Nephron (organoid): ENCODE results near the gene DDIT3.
A peak's percentile ranks its signal among the peaks of the same experiment; 100 is the strongest.

Experiments
- H3K27ac Mint-ChIP-seq, 3 experiments: 2 replicates each; pipeline ENCODE4 v1.8.0; 2020; ENCODE audit warnings: mixed read lengths in 3 of 3, mild to moderate bottlenecking in 2 of 3, moderate library complexity in 1 of 3
- H3K27me3 Mint-ChIP-seq: 2 replicates; pipeline ENCODE4 v1.8.0; 2021; ENCODE audit warnings: low read depth, mild to moderate bottlenecking, moderate library complexity, mixed read lengths
- H3K36me3 Mint-ChIP-seq: 2 replicates; pipeline ENCODE4 v1.8.0; 2020; ENCODE audit warnings: low read depth, mixed read lengths
- H3K4me1 Mint-ChIP-seq: 2 replicates; pipeline ENCODE4 v1.8.0; 2020; ENCODE audit warnings: mixed read lengths
- H3K4me3 Mint-ChIP-seq, 3 experiments: 2 replicates each; pipeline ENCODE4 v1.8.0; 2020; ENCODE audit warnings: mild to moderate bottlenecking in 3 of 3, mixed read lengths in 3 of 3, moderate library complexity in 2 of 3
- H3K9me3 Mint-ChIP-seq: 2 replicates; pipeline ENCODE4 v1.8.0; 2020; ENCODE audit warnings: mixed read lengths
- TF ChIP-seq, protein P1 (sequence below), 3 experiments: fragments of 200-600 bp; sonication (generic); IDR thresholded peaks; one replicate each; pipeline ENCODE4 v1.5.0; 2021; ENCODE audit warnings: antibody characterized with exemption in 3 of 3; ENCODE audit not compliant: unreplicated experiment in 3 of 3

DDIT3 gene

GRCh38 chr12:57491393-57492280, 28.7 kb downstream of the DDIT3 start:
- Mint-ChIP-seq H3K4me1 (peaks cover 19% of the 10 kb centered on the region), H3K9me3 (no peaks in the 10 kb centered on the region), H3K36me3 (peaks cover 60% of the 10 kb centered on the region), H3K27me3 (peaks cover 4% of the 10 kb centered on the region), H3K27ac (peak overlapping the region in 1 of 3 experiments; percentile 41), H3K4me3 (peak overlapping the region; percentile 57 to 78 (median 71))
- TF ChIP-seq, protein P1, sequence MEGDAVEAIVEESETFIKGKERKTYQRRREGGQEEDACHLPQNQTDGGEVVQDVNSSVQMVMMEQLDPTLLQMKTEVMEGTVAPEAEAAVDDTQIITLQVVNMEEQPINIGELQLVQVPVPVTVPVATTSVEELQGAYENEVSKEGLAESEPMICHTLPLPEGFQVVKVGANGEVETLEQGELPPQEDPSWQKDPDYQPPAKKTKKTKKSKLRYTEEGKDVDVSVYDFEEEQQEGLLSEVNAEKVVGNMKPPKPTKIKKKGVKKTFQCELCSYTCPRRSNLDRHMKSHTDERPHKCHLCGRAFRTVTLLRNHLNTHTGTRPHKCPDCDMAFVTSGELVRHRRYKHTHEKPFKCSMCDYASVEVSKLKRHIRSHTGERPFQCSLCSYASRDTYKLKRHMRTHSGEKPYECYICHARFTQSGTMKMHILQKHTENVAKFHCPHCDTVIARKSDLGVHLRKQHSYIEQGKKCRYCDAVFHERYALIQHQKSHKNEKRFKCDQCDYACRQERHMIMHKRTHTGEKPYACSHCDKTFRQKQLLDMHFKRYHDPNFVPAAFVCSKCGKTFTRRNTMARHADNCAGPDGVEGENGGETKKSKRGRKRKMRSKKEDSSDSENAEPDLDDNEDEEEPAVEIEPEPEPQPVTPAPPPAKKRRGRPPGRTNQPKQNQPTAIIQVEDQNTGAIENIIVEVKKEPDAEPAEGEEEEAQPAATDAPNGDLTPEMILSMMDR (IDR thresholded peaks at IDR 0.05; ENCODE audit: unreplicated experiment in 3 of 3) = no peak

DNA sequence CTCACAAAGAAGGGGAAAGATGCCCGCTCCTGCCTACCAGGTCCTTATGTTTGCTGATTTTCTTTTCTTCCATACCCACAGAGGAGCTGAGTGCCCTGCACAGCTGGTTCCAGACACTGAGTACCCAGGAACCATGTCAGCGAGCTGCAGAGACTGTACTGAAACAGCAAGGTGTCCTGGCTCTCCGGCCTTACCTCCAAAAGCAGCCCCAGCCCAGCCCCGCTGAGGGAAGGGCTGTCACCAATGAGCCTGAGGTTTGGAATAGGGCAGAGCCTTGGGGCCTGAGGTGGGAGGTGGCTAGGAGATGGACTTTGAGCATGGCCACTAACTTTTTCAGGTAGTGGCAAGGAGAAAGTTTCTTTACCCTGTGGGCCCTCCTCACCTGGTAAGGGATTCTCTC, 30.2 kb downstream of the DDIT3 start:
- Mint-ChIP-seq H3K4me3 (peak overlapping the region in 2 of 3 experiments; percentile 56 to 99), H3K4me1 (peaks cover 19% of the 10 kb centered on the region), H3K36me3 (peaks cover 46% of the 10 kb centered on the region), H3K27me3 (no peaks in the 10 kb centered on the region), H3K27ac (no peak overlapping the region), H3K9me3 (no peaks in the 10 kb centered on the region)
- TF ChIP-seq, protein P1 (IDR thresholded peaks at IDR 0.05; ENCODE audit: unreplicated experiment in 3 of 3) = no peak

DNA sequence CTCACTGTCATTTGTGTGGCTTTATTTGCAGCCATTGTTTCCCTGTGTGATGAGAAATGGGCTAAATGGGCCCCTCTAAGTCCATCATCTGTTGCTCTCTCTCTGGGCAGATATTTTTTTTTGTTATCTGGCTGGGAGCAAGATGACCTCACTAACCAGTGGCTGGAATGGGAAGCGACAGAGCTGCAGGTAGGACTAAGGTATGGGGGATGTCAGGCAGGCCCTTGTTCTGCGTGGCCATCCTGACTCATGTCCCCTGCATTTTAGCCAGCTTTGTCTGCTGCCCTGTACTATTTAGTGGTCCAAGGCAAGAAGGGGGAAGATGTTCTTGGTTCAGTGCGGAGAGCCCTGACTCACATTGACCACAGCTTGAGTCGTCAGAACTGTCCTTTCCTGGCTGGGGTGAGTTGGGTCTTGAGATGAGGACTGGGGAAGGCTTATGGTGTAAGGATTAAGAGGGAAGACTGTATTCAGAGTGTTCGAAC, 31.1 kb downstream of the DDIT3 start:
- Mint-ChIP-seq H3K27ac (peak overlapping the region in 2 of 3 experiments; percentile 86 to 93), H3K4me3 (peak overlapping the region; percentile 92 to 99 (median 98)), H3K9me3 (no peaks in the 10 kb centered on the region), H3K27me3 (no peaks in the 10 kb centered on the region), H3K4me1 (peaks cover 19% of the 10 kb centered on the region), H3K36me3 (peaks cover 42% of the 10 kb centered on the region)
- TF ChIP-seq, protein P1 (IDR thresholded peaks at IDR 0.05; ENCODE audit: unreplicated experiment in 3 of 3) = no peak

- Mint-ChIP-seq H3K4me3 (peak overlapping the region; percentile 92 to 99 (median 98)), H3K27ac (peak overlapping the region; percentile 30 to 93 (median 86)), H3K4me1 (peaks cover 19% of the 10 kb centered on the region), H3K9me3 (no peaks in the 10 kb centered on the region), H3K27me3 (no peaks in the 10 kb centered on the region), H3K36me3 (peaks cover 42% of the 10 kb centered on the region)
- TF ChIP-seq, protein P1 (IDR thresholded peaks at IDR 0.05; ENCODE audit: unreplicated experiment in 3 of 3) = no peak
Observed at GRCh38 chr12:57488402-57489156, 31.7 kb downstream of the DDIT3 start.

DNA sequence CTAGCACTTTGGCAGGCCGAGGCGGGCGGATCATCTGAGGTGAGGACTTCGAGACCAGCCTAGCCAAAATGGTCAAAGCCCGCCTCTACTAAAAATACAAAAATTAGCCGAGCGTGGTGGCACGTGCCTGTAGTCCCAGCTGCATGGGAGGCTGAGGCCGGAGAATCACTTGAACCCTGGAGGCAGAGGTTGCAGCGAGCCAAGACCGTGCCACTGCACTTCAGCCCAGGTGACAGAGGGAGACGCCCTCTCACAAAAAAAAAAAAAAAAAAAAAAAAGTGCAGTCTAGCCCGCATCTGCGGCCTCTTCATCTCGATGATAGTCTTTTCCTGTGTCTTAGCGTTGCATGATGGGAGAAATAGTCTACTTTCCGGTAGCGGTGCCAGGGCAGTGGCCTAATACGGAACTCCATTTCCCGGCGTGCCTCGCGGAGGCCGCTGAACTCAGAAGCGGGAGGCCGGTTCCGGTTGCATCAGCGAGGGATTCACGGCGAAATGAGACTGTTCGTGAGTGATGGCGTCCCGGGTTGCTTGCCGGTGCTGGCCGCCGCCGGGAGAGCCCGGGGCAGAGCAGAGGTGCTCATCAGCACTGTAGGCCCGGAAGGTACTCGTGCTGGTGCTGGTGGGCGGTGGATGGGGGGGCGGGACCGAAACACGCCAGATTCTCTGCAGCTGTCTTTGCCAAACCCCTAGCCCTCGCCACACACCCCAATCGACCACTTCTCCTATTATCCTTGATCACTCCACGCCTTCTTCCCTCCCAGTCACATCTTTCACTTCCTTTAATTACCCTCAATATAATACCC, 32.5 kb downstream of the DDIT3 start, which contains the start of gene MARS1:
TSS of gene MARS1 (plus strand) at position 472 of the 805 bp plus-strand sequence. CDS start at position 495, 23 bp downstream.
- TF ChIP-seq, protein P1 (IDR thresholded peaks at IDR 0.05; ENCODE audit: unreplicated experiment in 3 of 3) = no peak
- H3K27me3 Mint-ChIP-seq = no peaks in the 10 kb centered on the region
- peaks cover 39% of the 10 kb centered on the region for H3K36me3 Mint-ChIP-seq
- H3K9me3 Mint-ChIP-seq = no peaks in the 10 kb centered on the region
- peak within 1 kb of the TSS; percentile 30 to 93 (median 86) for H3K27ac Mint-ChIP-seq
- H3K4me3 Mint-ChIP-seq = peak within 1 kb of the TSS; percentile 92 to 99 (median 98)
- H3K4me1 Mint-ChIP-seq = peaks cover 19% of the 10 kb centered on the region
